Spleen (tissue), 7 donors: ENCODE data around the gene SLC8A1.

Experiments used
- CTCF ChIP-seq, 11 experiments: fragments of 200-600 bp in 7 of 11; fragments of 450-650 bp in 4 of 11; sonication (generic) in 4 of 11; IDR thresholded peaks in 8 of 11; conservative IDR thresholded peaks in 3 of 11; 1 replicate in 7 of 11; 2 replicates in 4 of 11; pipeline versions ENCODE4 v1.4.0 to v1.8.0; 2016 to 2021; ENCODE audit warnings: antibody characterized with exemption in 11 of 11, inconsistent platforms in 4 of 11, mild to moderate bottlenecking in 1 of 11
- POLR2A ChIP-seq, 3 donors: fragments of 450-650 bp; IDR thresholded peaks; one replicate each; pipeline ENCODE4 v1.5.1; 2017; ENCODE audit warnings: antibody characterized with exemption in 3 of 3, mild to moderate bottlenecking in 1 of 3
- donor health status: DM: no; HTN: no; CAD: no; lungs with moderate emphysema.
- donor health status: DM: no; HTN: no; CAD: no.
- donor health status: DM: no; HTN: no; CAD: no.

- no peak for TF ChIP-seq CTCF (IDR thresholded peaks at IDR 0.05 in 8 of 11, conservative IDR thresholded peaks at IDR 0.05 in 3 of 11)
- TF ChIP-seq POLR2A (IDR thresholded peaks at IDR 0.05) = no peak
Observed at GRCh38 chr2:40259900-40260299, 192.0 kb downstream of the SLC8A1 start.
